Ascending aorta (tissue), 2 donors: ENCODE measurements around the gene DLST. TPM values are rescaled to one million over a fixed set of nuclear protein-coding genes. Genes with fewer than 3 reads are reported as not detected.

Experiments
- DNase-seq, 2 donors: peaks; one replicate each; pipeline ENCODE4 v3.0.0-alpha.2; 2019; ENCODE audit warnings: low spot score in 2 of 2
- H3K27ac ChIP-seq, 2 donors: fragments of 200-600 bp; sonication (generic); one replicate each; pipeline ENCODE4 v1.5.1; 2016 to 2017; ENCODE audit warnings: mild to moderate bottlenecking in 1 of 2
- H3K27me3 ChIP-seq: fragments of 200-600 bp; sonication (generic); one replicate; pipeline ENCODE4 v1.5.1; 2017
- H3K36me3 ChIP-seq, 2 donors: fragments of 200-600 bp; sonication (generic); one replicate each; pipeline ENCODE4 v1.5.1; 2016
- H3K4me1 ChIP-seq, 2 donors: fragments of 200-600 bp; sonication (generic); one replicate each; pipeline ENCODE4 v1.5.1; 2016 to 2017; ENCODE audit warnings: mild to moderate bottlenecking in 1 of 2
- H3K4me3 ChIP-seq, 2 donors: fragments of 200-600 bp; sonication (generic); one replicate each; pipeline ENCODE4 v1.5.1; 2016 to 2017; ENCODE audit warnings: mild to moderate bottlenecking in 1 of 2
- H3K9me3 ChIP-seq, 2 donors: fragments of 200-600 bp; sonication (generic); one replicate each; pipeline ENCODE4 v1.5.1; 2016
- intact Hi-C: fragments of 100-400 bp; cut with DNase I; formaldehyde crosslinking; loops from one replicate; pipeline ENCODE4 v1.15.1; 2023
- total RNA-seq: library from RNA; depleted of rRNA; stranded (reverse); fragments of >200 nt; gene quantifications from one replicate; pipeline ENCODE4 v1.1.0, GENCODE V29; 2016
- TF ChIP-seq, protein P1 (sequence below), 3 experiments: fragments of 200-600 bp in 2 of 3; fragments of 450-650 bp in 1 of 3; sonication (generic) in 2 of 3; IDR thresholded peaks; one replicate each; pipeline ENCODE4 v1.5.1; 2016 to 2019; ENCODE audit warnings: antibody characterized with exemption in 3 of 3, mild to moderate bottlenecking in 1 of 3, moderate library complexity in 1 of 3

Gene DLST
- total RNA-seq, 1 donor from 2014 or later = 59.7 TPM

DNA sequence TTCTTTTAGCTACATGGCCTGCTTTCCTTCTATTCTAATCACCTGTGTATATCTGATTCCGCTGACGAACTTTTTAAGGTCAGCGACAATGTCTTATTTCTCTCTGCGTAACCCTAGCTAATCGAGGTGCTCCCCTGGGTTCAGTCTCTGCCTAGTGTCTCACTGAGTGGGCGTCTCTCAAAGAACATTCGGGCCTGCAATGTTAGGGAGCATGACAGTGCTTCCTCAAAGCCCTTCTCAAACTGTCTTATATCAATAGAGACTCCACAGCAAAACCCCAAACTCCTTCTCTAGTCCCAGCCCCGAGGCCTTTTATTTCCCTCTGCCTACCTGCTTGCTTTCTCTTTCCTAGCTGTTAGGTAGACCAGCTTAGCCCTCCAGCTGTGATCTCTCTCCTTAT is 55.0 kb downstream of the DLST start:
- no peaks in the 10 kb centered on the region for H3K27me3 ChIP-seq
- TF ChIP-seq, protein P1, sequence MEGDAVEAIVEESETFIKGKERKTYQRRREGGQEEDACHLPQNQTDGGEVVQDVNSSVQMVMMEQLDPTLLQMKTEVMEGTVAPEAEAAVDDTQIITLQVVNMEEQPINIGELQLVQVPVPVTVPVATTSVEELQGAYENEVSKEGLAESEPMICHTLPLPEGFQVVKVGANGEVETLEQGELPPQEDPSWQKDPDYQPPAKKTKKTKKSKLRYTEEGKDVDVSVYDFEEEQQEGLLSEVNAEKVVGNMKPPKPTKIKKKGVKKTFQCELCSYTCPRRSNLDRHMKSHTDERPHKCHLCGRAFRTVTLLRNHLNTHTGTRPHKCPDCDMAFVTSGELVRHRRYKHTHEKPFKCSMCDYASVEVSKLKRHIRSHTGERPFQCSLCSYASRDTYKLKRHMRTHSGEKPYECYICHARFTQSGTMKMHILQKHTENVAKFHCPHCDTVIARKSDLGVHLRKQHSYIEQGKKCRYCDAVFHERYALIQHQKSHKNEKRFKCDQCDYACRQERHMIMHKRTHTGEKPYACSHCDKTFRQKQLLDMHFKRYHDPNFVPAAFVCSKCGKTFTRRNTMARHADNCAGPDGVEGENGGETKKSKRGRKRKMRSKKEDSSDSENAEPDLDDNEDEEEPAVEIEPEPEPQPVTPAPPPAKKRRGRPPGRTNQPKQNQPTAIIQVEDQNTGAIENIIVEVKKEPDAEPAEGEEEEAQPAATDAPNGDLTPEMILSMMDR (IDR thresholded peaks at IDR 0.05) = no peak
- no peak for DNase-seq
- H3K9me3 ChIP-seq = no peaks in the 10 kb centered on the region
- H3K4me3 ChIP-seq = no peak overlapping the region
- no peaks in the 10 kb centered on the region for H3K36me3 ChIP-seq
- intact Hi-C loops = no loop called here
- no peak overlapping the region for H3K27ac ChIP-seq
- peaks cover 23 to 31% of the 10 kb centered on the region in 2 donors for H3K4me1 ChIP-seq

DNA sequence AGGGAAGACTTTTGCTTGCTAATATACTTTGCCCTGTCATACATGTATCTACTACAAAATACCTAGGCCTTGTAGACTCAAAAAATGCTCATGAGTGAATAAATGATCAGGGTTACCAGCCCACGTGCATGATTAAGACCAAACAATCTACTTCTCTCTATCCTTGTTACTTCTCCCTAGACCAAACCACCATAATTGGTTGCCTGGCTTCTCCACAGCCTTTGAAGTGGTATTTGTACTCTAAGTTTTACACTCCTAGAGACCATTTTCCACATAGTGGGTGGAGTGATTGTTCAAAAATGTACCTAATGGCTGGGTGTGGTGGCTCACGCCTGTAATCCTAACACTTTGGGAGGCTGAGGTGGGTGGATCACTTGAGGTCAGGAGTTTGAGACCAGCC is 55.5 kb downstream of the DLST start:
- intact Hi-C loops = no loop called here
- no peak overlapping the region for H3K27ac ChIP-seq
- peaks cover 27 to 36% of the 10 kb centered on the region in 2 donors for H3K4me1 ChIP-seq
- no peaks in the 10 kb centered on the region for H3K27me3 ChIP-seq
- no peaks in the 10 kb centered on the region for H3K36me3 ChIP-seq
- TF ChIP-seq, protein P1 (IDR thresholded peaks at IDR 0.05) = no peak
- H3K4me3 ChIP-seq = no peak overlapping the region
- H3K9me3 ChIP-seq = no peaks in the 10 kb centered on the region
- no peak for DNase-seq

DNA sequence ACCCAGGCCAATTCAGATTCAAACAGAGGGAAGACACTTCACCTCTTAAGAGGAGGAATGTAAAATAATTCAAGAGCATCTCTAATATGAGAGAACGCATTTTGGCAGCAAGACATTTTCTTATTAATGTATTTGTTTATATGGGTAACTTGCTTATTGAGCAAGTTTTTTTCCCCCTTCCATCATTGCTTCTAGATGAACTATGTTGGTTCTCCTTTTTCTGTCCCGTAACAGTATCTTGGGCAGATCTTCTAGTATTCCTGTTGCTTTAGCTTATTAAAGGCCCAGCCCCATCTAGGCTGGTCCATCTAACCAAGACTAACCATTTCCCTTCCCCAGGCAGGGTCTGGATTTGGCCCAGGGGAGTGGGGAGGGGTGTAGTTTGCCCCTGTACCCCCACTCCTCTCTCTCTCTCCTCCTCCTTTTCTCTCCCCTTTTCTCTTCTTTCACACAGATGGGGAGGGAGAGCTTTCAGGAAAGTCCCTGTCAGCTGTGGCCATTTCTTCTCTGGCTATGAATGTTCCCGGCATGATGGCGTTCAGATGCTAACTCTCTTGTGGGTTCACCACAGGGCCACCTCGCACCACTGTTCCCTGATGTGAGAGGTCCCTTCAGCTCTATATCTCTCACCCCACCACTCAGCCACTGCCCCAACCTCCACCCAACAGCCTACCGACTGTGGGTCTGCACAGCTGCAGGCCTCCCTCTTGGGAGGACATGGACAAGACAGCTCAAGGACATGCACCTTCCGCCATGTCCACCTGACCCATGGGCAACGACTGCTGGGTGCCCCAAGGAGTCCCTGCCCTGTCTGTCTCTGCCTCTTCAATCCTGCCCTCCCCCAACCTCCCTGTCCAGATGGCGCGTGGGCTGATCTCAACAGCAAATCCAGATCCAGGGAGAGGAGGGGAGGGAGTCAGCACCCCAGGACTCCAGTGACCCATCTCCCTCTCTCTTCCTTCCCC is 57.1 kb downstream of the DLST start:
- no peak overlapping the region for H3K4me3 ChIP-seq
- DNase-seq = no peak
- no peaks in the 10 kb centered on the region for H3K9me3 ChIP-seq
- no peaks in the 10 kb centered on the region for H3K36me3 ChIP-seq
- intact Hi-C loops = no loop called here
- peak overlapping the region; percentile 94 to 96 for H3K27ac ChIP-seq
- TF ChIP-seq, protein P1 (IDR thresholded peaks at IDR 0.05) = no peak
- H3K4me1 ChIP-seq = peaks cover 29 to 38% of the 10 kb centered on the region in 2 donors
- H3K27me3 ChIP-seq = no peaks in the 10 kb centered on the region

DNA sequence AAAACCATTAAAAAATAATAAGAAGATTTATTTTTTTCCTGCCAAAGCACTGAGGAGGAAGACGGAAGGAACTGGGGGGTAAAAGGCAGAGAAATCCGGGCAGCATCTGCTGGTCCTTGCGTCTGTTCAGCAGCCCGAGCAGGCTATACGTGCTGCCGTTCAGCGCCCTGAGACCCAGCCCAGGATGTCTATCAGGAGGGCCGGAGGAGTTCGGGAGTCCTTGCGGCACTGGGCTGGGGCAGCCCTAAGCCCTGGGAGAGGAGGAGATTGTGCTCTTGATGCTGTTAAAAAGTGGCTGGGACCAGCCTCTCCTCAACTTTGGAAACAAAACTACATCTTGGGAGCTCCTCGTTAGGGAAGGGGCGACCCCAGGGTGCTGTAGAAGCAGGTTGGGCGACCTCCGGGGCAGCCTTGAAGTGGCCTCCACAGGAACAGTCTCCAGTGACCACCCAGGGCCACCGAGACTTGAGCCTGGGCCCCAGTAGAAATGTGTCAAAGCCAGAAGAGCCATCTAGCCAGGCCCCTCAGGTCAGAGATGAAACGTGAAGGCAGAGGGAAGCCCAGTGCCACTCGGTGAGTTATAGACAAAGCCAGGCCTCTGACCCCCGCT is 59.3 kb downstream of the DLST start:
- peak overlapping the region; percentile 94 to 96 for H3K27ac ChIP-seq
- intact Hi-C loops = loop anchor here (1.0 to 2.0 kb wide), 3 partner anchors 18 to 128 kb away; partner anchors contain the start of genes RPS6KL1 and ZC2HC1C
- H3K9me3 ChIP-seq = no peaks in the 10 kb centered on the region
- no peak overlapping the region for H3K4me3 ChIP-seq
- TF ChIP-seq, protein P1 (IDR thresholded peaks at IDR 0.05) = no peak
- no peaks in the 10 kb centered on the region for H3K36me3 ChIP-seq
- H3K27me3 ChIP-seq = no peaks in the 10 kb centered on the region
- peaks cover 29 to 35% of the 10 kb centered on the region in 2 donors for H3K4me1 ChIP-seq
- DNase-seq = no peak

DNA sequence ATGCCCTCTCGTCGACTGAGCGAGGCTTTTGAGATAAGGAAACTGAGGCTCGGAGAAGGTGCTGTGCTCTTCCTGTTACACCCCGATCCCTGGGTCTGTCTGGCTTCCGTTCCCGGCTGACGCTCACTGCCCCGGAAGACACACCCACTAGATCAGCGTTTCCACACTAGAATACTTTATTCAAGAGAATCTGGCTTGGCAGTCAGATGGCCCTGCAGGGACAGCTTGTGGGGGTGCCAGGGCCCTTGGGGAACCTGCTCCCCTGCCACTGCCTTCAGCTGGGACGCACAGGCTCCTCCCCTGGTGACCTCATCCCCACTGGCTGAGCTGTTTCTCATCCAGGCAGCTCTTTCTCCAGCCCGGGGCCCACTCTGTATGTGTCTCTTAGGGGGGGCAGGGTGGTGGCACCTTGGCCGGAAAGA is 60.0 kb downstream of the DLST start:
- DNase-seq = peak; percentile 70 to 90

More for the DNA sequence above, 60.0 kb downstream of the DLST start:
- intact Hi-C loops = loop anchor here (2.0 kb wide), 1 partner anchor 27 kb away; no protein-coding TSS in a partner anchor
- Histone ChIP-seq H3K27me3 (no peaks in the 10 kb centered on the region), H3K27ac (peak overlapping the region; percentile 94 to 96), H3K4me3 (no peak overlapping the region), H3K4me1 (peaks cover 29 to 40% of the 10 kb centered on the region in 2 donors), H3K36me3 (no peaks in the 10 kb centered on the region), H3K9me3 (no peaks in the 10 kb centered on the region)
- TF ChIP-seq, protein P1 (IDR thresholded peaks at IDR 0.05) = no peak
